ENCODE measurements around the gene NME3.
A peak's percentile ranks its signal among the peaks of the same experiment; 100 is the strongest.

NME3 gene

GRCh38 chr16:1770328-1771187 lies 785 bp downstream of the NME3 start:
- Histone ChIP-seq H3K27ac (no peak overlapping the region), H3K27me3 (ENCODE audit: control insufficient read depth, insufficient read depth, low read length) (no peaks in the 10 kb centered on the region), H3K4me3 (ENCODE audit: low read depth, low read length) (peak overlapping the region; percentile 48), H3K36me3 (ENCODE audit: control insufficient read depth, insufficient read depth, low read length) (no peaks in the 10 kb centered on the region), H2AFZ (peak overlapping the region; percentile 68), H3K9ac (no peak overlapping the region), H3K4me2 (ENCODE audit: low read length) (peak overlapping the region; percentile 76), H3K9me3 (ENCODE audit: control insufficient read depth, low read length) (no peaks in the 10 kb centered on the region), H3K4me1 (peaks cover 2% of the 10 kb centered on the region), H3K79me2 (peaks cover 5% of the 10 kb centered on the region)
- TF ChIP-seq, protein P1, sequence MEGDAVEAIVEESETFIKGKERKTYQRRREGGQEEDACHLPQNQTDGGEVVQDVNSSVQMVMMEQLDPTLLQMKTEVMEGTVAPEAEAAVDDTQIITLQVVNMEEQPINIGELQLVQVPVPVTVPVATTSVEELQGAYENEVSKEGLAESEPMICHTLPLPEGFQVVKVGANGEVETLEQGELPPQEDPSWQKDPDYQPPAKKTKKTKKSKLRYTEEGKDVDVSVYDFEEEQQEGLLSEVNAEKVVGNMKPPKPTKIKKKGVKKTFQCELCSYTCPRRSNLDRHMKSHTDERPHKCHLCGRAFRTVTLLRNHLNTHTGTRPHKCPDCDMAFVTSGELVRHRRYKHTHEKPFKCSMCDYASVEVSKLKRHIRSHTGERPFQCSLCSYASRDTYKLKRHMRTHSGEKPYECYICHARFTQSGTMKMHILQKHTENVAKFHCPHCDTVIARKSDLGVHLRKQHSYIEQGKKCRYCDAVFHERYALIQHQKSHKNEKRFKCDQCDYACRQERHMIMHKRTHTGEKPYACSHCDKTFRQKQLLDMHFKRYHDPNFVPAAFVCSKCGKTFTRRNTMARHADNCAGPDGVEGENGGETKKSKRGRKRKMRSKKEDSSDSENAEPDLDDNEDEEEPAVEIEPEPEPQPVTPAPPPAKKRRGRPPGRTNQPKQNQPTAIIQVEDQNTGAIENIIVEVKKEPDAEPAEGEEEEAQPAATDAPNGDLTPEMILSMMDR (IDR thresholded peaks at IDR 0.05) = no peak

- Histone ChIP-seq H3K9me3 (ENCODE audit: control insufficient read depth, low read length) (no peaks in the 10 kb centered on the region), H3K4me1 (peaks cover 2% of the 10 kb centered on the region), H2AFZ (no peak overlapping the region), H3K27ac (no peak overlapping the region), H3K9ac (no peak overlapping the region), H3K4me3 (ENCODE audit: low read depth, low read length) (no peak overlapping the region), H3K36me3 (ENCODE audit: control insufficient read depth, insufficient read depth, low read length) (no peaks in the 10 kb centered on the region), H3K4me2 (ENCODE audit: low read length) (no peak overlapping the region), H3K27me3 (ENCODE audit: control insufficient read depth, insufficient read depth, low read length) (no peaks in the 10 kb centered on the region), H3K79me2 (peaks cover 2% of the 10 kb centered on the region)
- TF ChIP-seq, protein P1 (IDR thresholded peaks at IDR 0.05) = no peak
These were observed 1.7 kb downstream of the NME3 start for GRCh38 chr16:1769402-1770300.

GRCh38 chr16:1768767-1769401 lies 2.5 kb downstream of the NME3 start:
- TF ChIP-seq, protein P1 (IDR thresholded peaks at IDR 0.05) = no peak
- Histone ChIP-seq H3K27me3 (ENCODE audit: control insufficient read depth, insufficient read depth, low read length) (no peaks in the 10 kb centered on the region), H3K27ac (no peak overlapping the region), H3K4me3 (ENCODE audit: low read depth, low read length) (no peak overlapping the region), H3K36me3 (ENCODE audit: control insufficient read depth, insufficient read depth, low read length) (no peaks in the 10 kb centered on the region), H3K9ac (no peak overlapping the region), H3K9me3 (ENCODE audit: control insufficient read depth, low read length) (no peaks in the 10 kb centered on the region), H3K4me2 (ENCODE audit: low read length) (no peak overlapping the region), H2AFZ (no peak overlapping the region), H3K4me1 (peaks cover 2% of the 10 kb centered on the region), H3K79me2 (no peaks in the 10 kb centered on the region)

GRCh38 chr16:1768061-1768766 lies 3.1 kb downstream of the NME3 start:
- no peak overlapping the region for H3K27ac ChIP-seq
- no peak overlapping the region for H3K4me3 ChIP-seq (ENCODE audit: low read depth, low read length)
- H3K36me3 ChIP-seq (ENCODE audit: control insufficient read depth, insufficient read depth, low read length) = no peaks in the 10 kb centered on the region
- no peak overlapping the region for H2AFZ ChIP-seq
- H3K79me2 ChIP-seq = no peaks in the 10 kb centered on the region
- no peak overlapping the region for H3K4me2 ChIP-seq (ENCODE audit: low read length)
- peaks cover 2% of the 10 kb centered on the region for H3K4me1 ChIP-seq
- no peaks in the 10 kb centered on the region for H3K9me3 ChIP-seq (ENCODE audit: control insufficient read depth, low read length)
- no peaks in the 10 kb centered on the region for H3K27me3 ChIP-seq (ENCODE audit: control insufficient read depth, insufficient read depth, low read length)
- TF ChIP-seq, protein P1 (IDR thresholded peaks at IDR 0.05) = no peak
- no peak overlapping the region for H3K9ac ChIP-seq
